COLO829 (cell line): Measurements from ENCODE around the gene DDX39A.

Experiments used
- DNase-seq: peaks from one replicate; pipeline ENCODE4 v3.0.0; 2012; ENCODE audit warnings: low spot score

DDX39A gene

DNA sequence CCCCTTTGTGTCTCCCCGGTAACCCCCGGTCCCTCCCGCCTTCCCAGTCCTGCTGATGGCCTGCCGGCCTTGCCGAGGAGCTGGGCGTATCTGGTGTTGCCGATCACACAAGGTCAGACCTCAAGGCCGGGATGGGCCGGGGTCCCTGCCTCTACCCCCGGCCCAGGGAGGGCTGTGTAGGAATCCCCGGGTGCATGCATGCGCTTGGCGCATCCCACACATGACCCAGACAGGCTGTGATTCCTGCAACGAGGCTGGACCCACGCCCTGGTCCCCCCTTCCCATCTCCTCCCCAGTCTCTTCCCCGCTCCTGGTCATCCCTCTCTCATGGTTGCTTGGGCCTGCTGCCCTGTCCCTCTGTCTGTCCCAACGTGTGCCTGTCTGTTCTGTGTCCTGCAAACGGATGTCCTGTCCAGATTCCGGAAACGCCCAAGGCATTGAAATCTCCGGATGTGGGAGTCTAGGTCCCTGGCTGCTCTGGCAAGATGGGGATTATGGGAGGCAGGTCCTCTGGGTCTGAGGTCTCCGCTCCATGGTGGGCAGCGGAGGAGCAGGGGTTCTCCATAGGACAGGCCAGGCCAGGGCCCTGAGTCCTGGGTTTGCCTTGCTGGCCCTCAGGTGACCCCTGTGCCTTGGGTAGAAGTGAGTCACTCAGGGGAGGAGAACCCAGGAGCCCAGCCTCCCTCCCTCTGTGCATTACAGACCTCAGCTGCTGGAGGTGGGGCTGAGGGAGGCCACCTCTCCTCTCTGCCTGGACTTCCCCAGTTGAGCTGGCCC, 15.6 kb upstream of the DDX39A start:
- peak; percentile 39 for DNase-seq

DNA sequence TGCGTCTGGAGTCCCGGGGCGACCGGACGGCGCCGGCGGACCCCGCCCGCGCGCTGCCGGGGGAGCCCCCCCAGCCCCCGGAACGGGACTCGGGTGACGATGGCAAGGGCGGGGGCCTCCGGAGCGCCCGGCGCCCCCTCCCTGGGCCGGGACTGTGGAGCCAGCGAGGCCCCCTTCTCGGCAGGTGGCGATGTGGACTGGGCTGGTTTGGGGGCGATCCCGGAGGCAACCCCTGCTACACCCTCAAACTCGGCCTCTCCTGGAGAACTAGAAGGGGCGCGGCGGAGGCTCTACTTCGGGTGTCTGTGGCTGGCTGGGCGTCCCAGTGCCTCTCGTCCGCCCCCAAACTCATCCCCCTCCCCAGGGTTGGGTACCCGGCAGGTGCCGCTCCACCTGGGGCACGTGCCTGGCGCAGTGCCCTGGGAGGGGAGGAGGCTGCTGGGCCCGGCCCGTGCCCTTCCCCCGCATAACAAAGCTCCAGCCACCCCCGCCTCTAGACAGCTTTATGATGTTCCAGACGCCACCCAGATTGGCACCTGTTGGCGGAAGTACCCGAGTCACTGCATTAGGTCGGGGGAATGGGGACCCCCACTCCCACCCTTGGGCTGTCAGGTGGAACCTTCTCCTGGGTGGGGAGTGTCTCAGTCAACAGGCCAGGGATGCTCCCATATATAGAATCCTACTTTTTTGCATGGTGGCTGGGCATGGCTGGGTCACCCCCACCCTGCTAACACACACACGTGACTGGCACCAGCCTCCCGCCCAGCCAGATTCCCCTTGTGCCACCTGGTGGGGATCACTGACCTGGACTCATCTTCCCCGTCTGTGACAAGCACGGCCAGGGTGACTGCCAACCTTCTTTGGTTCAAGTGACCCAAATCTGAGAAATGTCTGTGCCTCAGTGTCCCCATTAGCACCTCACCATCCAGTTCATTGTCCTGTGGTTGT, 14.7 kb upstream of the DDX39A start:
- DNase-seq, result no peak

- no peak for DNase-seq
Observed at GRCh38 chr19:14432791-14433553, 13.8 kb upstream of the DDX39A start, which contains the start of gene PKN1. TSS of gene PKN1 (plus strand) at chr19:14433306. CDS start at chr19:14433522, 216 bp downstream.

- DNase-seq, result no peak
Observed at GRCh38 chr19:14430712-14431111, 11.6 kb upstream of the DDX39A start.

- DNase-seq, result no peak
Observed at GRCh38 chr19:14428882-14429416, 9.8 kb upstream of the DDX39A start.

GRCh38 chr19:14427461-14427860, 8.3 kb upstream of the DDX39A start:
- no peak for DNase-seq

- DNase-seq, result no peak
Observed at GRCh38 chr19:14425696-14426138, 6.6 kb upstream of the DDX39A start.

GRCh38 chr19:14418856-14419105, 360 bp downstream of the DDX39A start:
- peak; percentile 84 for DNase-seq

- DNase-seq, result no peak
Observed at GRCh38 chr19:14416817-14417231, 2.3 kb downstream of the DDX39A start.

GRCh38 chr19:14414926-14415690, 4.0 kb downstream of the DDX39A start:
- DNase-seq, result no peak

DNA sequence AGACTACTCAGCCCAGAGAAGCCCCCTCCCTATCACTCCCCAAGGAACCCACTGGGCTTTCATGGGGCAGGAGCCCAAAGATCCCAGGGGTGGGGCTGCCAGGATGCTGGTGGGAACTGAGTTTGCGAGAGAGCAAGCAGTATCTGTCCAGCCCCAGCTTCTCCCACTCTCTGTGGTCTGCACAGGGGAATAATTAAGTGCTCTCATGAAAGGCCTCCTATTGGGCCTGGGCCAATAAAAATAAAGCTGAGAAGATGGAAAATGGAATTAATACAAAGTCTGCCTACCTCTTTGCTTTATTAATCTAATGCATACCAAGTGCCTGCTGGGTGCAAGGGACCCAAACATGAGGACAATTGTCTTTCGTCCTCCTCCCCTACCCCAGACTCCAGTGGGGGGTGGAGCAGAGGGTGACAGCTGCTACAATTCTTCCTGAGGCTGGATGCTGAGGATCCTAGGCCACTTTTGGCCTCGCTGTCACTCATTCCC, 5.4 kb downstream of the DDX39A start:
- peak; percentile 25 for DNase-seq

DNA sequence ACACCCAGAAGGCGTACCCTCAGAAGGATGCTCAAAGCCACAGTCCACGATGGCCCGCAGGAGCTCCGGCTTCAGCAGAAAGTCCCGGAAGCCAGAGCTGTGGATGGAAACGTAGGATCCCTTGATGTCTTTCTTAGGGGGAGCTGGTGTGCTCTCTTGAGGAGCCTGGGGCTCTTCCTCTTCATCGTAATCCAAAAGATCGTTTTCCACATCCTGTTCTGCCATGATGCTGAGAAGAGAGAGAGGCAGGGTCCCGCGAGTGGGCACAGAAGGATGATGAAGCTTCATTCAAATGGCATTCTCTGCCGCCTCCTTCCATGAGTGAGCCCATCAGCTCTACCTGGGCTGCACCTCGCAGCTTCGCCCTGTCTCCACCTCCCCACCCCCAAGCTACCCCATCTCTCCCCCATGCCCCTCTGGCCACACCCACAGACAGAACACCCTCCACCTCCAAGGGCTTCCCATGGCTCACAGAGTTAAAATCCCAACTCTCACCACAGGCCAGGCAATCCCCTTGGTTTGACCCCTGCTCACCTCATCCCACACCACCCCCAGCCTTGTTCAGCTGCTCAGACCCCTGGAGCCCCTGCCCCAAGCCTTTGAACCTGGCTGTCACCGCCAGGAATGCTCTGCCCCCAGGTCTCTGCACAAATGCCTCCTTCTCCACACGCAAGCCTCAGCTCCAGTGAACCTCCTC, 6.0 kb downstream of the DDX39A start:
- DNase-seq, result no peak

DNA sequence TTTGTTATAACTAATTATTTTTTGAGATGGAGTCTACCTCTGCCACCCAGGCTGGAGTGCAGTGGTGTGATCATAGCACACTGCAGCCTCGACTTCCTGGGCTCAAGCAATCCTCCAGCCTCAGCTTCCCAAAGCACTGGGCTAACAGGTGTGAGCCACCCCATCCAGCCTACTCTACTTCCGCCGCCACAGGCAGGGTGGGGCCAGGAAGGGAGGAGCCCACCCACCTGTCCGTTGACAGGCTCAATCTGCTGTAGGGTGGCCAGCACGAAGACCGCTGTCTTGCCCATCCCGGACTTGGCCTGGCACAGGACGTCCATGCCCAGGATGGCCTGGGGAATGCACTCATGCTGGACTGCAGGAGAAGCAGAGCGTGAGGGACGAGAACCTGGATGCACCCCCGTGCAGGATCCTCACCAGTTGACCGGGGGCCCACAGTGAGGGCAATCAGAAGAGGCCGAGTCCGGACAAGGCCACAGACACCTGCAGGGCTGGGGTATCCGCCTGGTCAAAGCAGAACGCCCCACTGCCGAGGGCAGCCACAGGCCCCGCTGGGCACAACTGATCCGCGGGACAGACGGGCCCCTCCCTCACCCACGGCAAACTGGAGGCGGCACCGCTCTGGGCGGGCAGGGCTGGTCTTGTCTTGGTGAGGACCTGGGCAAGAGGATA, 6.7 kb downstream of the DDX39A start:
- no peak for DNase-seq

DNA sequence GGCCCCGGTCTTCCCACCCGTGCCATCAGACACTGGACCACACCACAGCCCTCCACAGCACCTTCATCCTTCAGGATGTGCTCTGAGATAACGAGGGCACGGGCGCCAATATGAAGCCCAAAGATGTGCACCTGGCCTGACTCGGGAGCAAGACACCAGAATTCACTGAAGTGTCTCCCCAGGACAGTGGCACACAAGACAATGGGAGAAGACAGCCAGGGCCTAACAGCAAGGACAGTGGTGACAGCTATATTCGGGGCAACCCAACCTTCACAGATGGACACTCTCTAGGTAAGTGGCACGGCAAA, 7.2 kb downstream of the DDX39A start:
- DNase-seq, result no peak

- DNase-seq, result no peak
Observed at GRCh38 chr19:14411161-14411937, 7.8 kb downstream of the DDX39A start.

- DNase-seq, result no peak
Observed at GRCh38 chr19:14410091-14411051, 8.8 kb downstream of the DDX39A start.

- no peak for DNase-seq
Observed at GRCh38 chr19:14409146-14410023, 9.8 kb downstream of the DDX39A start.
